ENCODE measurements around the gene TMEM61.

TMEM61 gene

GRCh38 chr1:54997711-54997986, 17.2 kb downstream of the TMEM61 start:
- no peak overlapping the region for H3K4me3 ChIP-seq (ENCODE audit: low read depth, low read length)
- DNase-seq (ENCODE audit: low read depth, low spot score): no peak
- TF ChIP-seq CTCF (IDR thresholded peaks at IDR 0.05; ENCODE audit: low read depth, low read length): no peak
- in situ Hi-C loops (cut with HindIII; ENCODE audit: low sequenced_read_pairs): no loop called here

- no peak for DNase-seq (ENCODE audit: low read depth, low spot score)
These were observed 17.7 kb downstream of the TMEM61 start for GRCh38 chr1:54998100-54998499.

GRCh38 chr1:54998677-54999076, 18.2 kb downstream of the TMEM61 start, which contains the start of gene BSND:
BSND (plus strand) TSS chr1:54998933; CDS start chr1:54999187, 254 bp downstream.
- in situ Hi-C loops (cut with HindIII; ENCODE audit: low sequenced_read_pairs): no loop called here
- TF ChIP-seq CTCF (IDR thresholded peaks at IDR 0.05; ENCODE audit: low read depth, low read length): no peak
- no peak for DNase-seq (ENCODE audit: low read depth, low spot score)
- H3K4me3 ChIP-seq (ENCODE audit: low read depth, low read length): no peak within 1 kb of the TSS

More at GRCh38 chr1:54998100-54998499, 17.7 kb downstream of the TMEM61 start:
- H3K4me3 ChIP-seq (ENCODE audit: low read depth, low read length): no peak overlapping the region
- TF ChIP-seq CTCF (IDR thresholded peaks at IDR 0.05; ENCODE audit: low read depth, low read length): no peak
- in situ Hi-C loops (cut with HindIII; ENCODE audit: low sequenced_read_pairs): no loop called here

GRCh38 chr1:55000110-55001085, 20.0 kb downstream of the TMEM61 start:
- H3K4me3 ChIP-seq (ENCODE audit: low read depth, low read length): no peak overlapping the region
- no peak for DNase-seq (ENCODE audit: low read depth, low spot score)
- in situ Hi-C loops (cut with HindIII; ENCODE audit: low sequenced_read_pairs): no loop called here
- TF ChIP-seq CTCF (IDR thresholded peaks at IDR 0.05; ENCODE audit: low read depth, low read length): no peak

GRCh38 chr1:55001311-55001710, 20.9 kb downstream of the TMEM61 start:
- no peak for TF ChIP-seq CTCF (IDR thresholded peaks at IDR 0.05; ENCODE audit: low read depth, low read length)
- no peak for DNase-seq (ENCODE audit: low read depth, low spot score)
- in situ Hi-C loops (cut with HindIII; ENCODE audit: low sequenced_read_pairs): no loop called here
- no peak overlapping the region for H3K4me3 ChIP-seq (ENCODE audit: low read depth, low read length)

GRCh38 chr1:55002686-55003085, 22.3 kb downstream of the TMEM61 start:
- H3K4me3 ChIP-seq (ENCODE audit: low read depth, low read length): no peak overlapping the region
- in situ Hi-C loops (cut with HindIII; ENCODE audit: low sequenced_read_pairs): no loop called here
- no peak for TF ChIP-seq CTCF (IDR thresholded peaks at IDR 0.05; ENCODE audit: low read depth, low read length)
- no peak for DNase-seq (ENCODE audit: low read depth, low spot score)
